ENCODE data around the gene SLC35G1. TPM values are rescaled to one million over a fixed set of nuclear protein-coding genes. Genes with fewer than 3 reads are reported as not detected.
A peak's percentile ranks its signal among the peaks of the same experiment; 100 is the strongest.

The SLC35G1 gene
- total RNA-seq, 4 donors from 2014 or later: 21.1 to 69.7 (median 68.3) TPM; not detected in 1

GRCh38 chr10:93897070-93897780 is 3.4 kb downstream of the SLC35G1 start:
- peak in 1 of 3 donors; percentile 54 for DNase-seq

GRCh38 chr10:93899109-93899508 is 5.3 kb downstream of the SLC35G1 start:
- Histone ChIP-seq H3K27ac (peak overlapping the region in 2 of 4 donors; percentile 48 to 51), H3K4me3 (no peak overlapping the region), H3K36me3 (no peaks in the 10 kb centered on the region), H3K27me3 (no peaks in the 10 kb centered on the region), H3K4me1 (peaks cover 0 to 15% (median 4%) of the 10 kb centered on the region in 4 donors), H3K9me3 (no peaks in the 10 kb centered on the region)
- no peak for DNase-seq
- TF ChIP-seq CTCF (IDR thresholded peaks at IDR 0.05): no peak
- TF ChIP-seq POLR2A (IDR thresholded peaks at IDR 0.05): no peak

More at GRCh38 chr10:93897070-93897780, 3.4 kb downstream of the SLC35G1 start:
- no peaks in the 10 kb centered on the region for H3K36me3 ChIP-seq
- H3K27me3 ChIP-seq: no peaks in the 10 kb centered on the region
- no peak overlapping the region for H3K4me3 ChIP-seq
- peak; percentile 52 to 65 for TF ChIP-seq POLR2A (IDR thresholded peaks at IDR 0.05)
- TF ChIP-seq CTCF (IDR thresholded peaks at IDR 0.05): no peak
- peaks cover 0 to 15% (median 4%) of the 10 kb centered on the region in 4 donors for H3K4me1 ChIP-seq
- H3K9me3 ChIP-seq: no peaks in the 10 kb centered on the region
- H3K27ac ChIP-seq: peak overlapping the region in 2 of 4 donors; percentile 73 to 82

- H3K9me3 ChIP-seq: no peaks in the 10 kb centered on the region
- no peak overlapping the region for H3K4me3 ChIP-seq
- H3K4me1 ChIP-seq: peaks cover 0 to 4% (median 0%) of the 10 kb centered on the region in 4 donors
- TF ChIP-seq CTCF (IDR thresholded peaks at IDR 0.05) (no peak), POLR2A (IDR thresholded peaks at IDR 0.05) (no peak)
- no peak for DNase-seq
- H3K27ac ChIP-seq: no peak overlapping the region
- H3K36me3 ChIP-seq: peaks cover 0 to 6% (median 0%) of the 10 kb centered on the region in 3 donors
- H3K27me3 ChIP-seq: no peaks in the 10 kb centered on the region
Observed at GRCh38 chr10:93903051-93903450, 9.3 kb downstream of the SLC35G1 start.

- TF ChIP-seq POLR2A (IDR thresholded peaks at IDR 0.05) (no peak), CTCF (IDR thresholded peaks at IDR 0.05) (no peak)
- H3K9me3 ChIP-seq: no peaks in the 10 kb centered on the region
- H3K27me3 ChIP-seq: no peaks in the 10 kb centered on the region
- DNase-seq: no peak
- H3K4me1 ChIP-seq: peaks cover 0 to under 1% (median 0%) of the 10 kb centered on the region in 4 donors
- H3K27ac ChIP-seq: no peak overlapping the region
- no peak overlapping the region for H3K4me3 ChIP-seq
- H3K36me3 ChIP-seq: peaks cover 0 to 6% (median 0%) of the 10 kb centered on the region in 3 donors
Observed at GRCh38 chr10:93904901-93905300, 11.1 kb downstream of the SLC35G1 start.

GRCh38 chr10:93907059-93907458 is 13.3 kb downstream of the SLC35G1 start:
- Histone ChIP-seq H3K4me1 (no peaks in the 10 kb centered on the region), H3K27ac (no peak overlapping the region), H3K27me3 (no peaks in the 10 kb centered on the region), H3K9me3 (no peaks in the 10 kb centered on the region), H3K36me3 (peaks cover 0 to 6% (median 0%) of the 10 kb centered on the region in 3 donors), H3K4me3 (no peak overlapping the region)
- DNase-seq: no peak
- TF ChIP-seq CTCF (IDR thresholded peaks at IDR 0.05) (no peak), POLR2A (IDR thresholded peaks at IDR 0.05) (no peak)
